Measurements from ENCODE around the gene KRTAP3-3.

KRTAP3-3 gene

DNA sequence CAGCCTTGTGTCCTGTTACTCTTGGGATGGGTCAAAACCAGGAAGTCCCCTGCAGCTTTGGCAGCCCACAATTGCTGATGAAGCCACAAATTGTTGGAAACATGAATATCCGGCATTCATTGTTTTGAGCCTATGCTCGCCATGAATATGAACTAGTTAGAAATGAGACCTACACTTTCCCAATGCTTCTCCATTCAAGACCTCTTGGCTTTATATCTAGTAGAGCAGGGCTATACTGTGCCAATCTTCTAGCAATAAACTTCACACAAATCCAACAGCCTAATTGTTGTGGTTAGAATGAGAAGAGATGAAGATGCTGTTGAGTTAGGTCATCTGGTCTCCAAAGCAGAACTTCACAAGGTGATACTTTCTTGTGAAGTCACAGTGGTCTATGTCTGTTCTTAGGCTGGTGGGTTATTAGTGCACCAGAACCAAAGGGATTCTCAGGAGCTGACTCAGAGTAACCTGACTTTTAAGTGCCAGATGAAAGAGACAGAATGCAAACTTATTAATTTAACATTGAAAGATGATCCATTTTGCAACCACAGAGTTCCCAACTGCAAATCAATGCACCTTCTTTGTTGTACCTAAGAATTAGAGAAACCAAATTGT lies 42.8 kb downstream of the KRTAP3-3 start:
- Mint-ChIP-seq H3K4me3 (no peak overlapping the region), H3K9me3 (no peaks in the 10 kb centered on the region), H3K27ac (ENCODE audit: low read depth) (no peak overlapping the region), H3K27me3 (peaks cover 89% of the 10 kb centered on the region), H3K36me3 (ENCODE audit: insufficient read depth) (no peaks in the 10 kb centered on the region), H3K4me1 (no peaks in the 10 kb centered on the region)
- ATAC-seq (replicated peaks; ENCODE audit: extremely low read depth, poor library complexity, severe bottlenecking) (no peak), DNase-seq (ENCODE audit: low spot score in 2 of 2) (no peak)

DNA sequence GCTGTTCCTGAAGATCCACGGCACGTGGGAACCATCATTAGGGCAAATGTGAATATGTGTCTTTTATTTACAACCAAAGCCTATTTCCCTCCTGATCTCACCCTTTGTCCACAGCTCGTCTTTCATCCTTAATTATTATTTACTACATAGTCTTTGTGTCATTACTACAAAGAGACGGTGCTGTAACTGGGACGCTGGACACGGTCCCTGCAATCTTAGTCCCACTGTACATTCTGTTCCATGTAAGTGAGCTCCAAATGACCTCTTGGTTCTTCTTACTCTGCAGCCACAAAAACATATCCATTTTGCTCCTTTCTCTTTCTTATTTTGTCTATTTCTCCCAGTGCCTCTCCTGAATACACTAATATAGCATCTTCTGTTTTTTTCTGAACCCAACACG lies 43.8 kb downstream of the KRTAP3-3 start:
- Mint-ChIP-seq H3K9me3 (no peaks in the 10 kb centered on the region), H3K27me3 (peaks cover 89% of the 10 kb centered on the region), H3K27ac (ENCODE audit: low read depth) (no peak overlapping the region), H3K4me3 (no peak overlapping the region), H3K36me3 (ENCODE audit: insufficient read depth) (no peaks in the 10 kb centered on the region), H3K4me1 (no peaks in the 10 kb centered on the region)
- ATAC-seq (replicated peaks; ENCODE audit: extremely low read depth, poor library complexity, severe bottlenecking) (no peak), DNase-seq (ENCODE audit: low spot score in 2 of 2) (no peak)

GRCh38 chr17:40949418-40949817 lies 44.5 kb downstream of the KRTAP3-3 start:
- H3K27ac Mint-ChIP-seq (ENCODE audit: low read depth) = no peak overlapping the region
- ATAC-seq (replicated peaks; ENCODE audit: extremely low read depth, poor library complexity, severe bottlenecking) = no peak
- H3K4me3 Mint-ChIP-seq = no peak overlapping the region
- H3K36me3 Mint-ChIP-seq (ENCODE audit: insufficient read depth) = no peaks in the 10 kb centered on the region
- H3K27me3 Mint-ChIP-seq = peaks cover 89% of the 10 kb centered on the region
- DNase-seq (ENCODE audit: low spot score in 2 of 2) = no peak
- H3K9me3 Mint-ChIP-seq = no peaks in the 10 kb centered on the region
- H3K4me1 Mint-ChIP-seq = no peaks in the 10 kb centered on the region

- no peak for DNase-seq (ENCODE audit: low spot score in 2 of 2)
- Mint-ChIP-seq H3K9me3 (no peaks in the 10 kb centered on the region), H3K4me3 (no peak overlapping the region), H3K27ac (ENCODE audit: low read depth) (no peak overlapping the region), H3K27me3 (peaks cover 89% of the 10 kb centered on the region), H3K4me1 (no peaks in the 10 kb centered on the region), H3K36me3 (ENCODE audit: insufficient read depth) (no peaks in the 10 kb centered on the region)
- no peak for ATAC-seq (replicated peaks; ENCODE audit: extremely low read depth, poor library complexity, severe bottlenecking)
These were observed 46.0 kb downstream of the KRTAP3-3 start for GRCh38 chr17:40947929-40948328.

- H3K27ac Mint-ChIP-seq (ENCODE audit: low read depth) = no peak overlapping the region
- H3K9me3 Mint-ChIP-seq = no peaks in the 10 kb centered on the region
- DNase-seq (ENCODE audit: low spot score in 2 of 2) (no peak), ATAC-seq (replicated peaks; ENCODE audit: extremely low read depth, poor library complexity, severe bottlenecking) (no peak)
- peaks cover 2% of the 10 kb centered on the region for H3K36me3 Mint-ChIP-seq (ENCODE audit: insufficient read depth)
- no peaks in the 10 kb centered on the region for H3K4me1 Mint-ChIP-seq
- no peak overlapping the region for H3K4me3 Mint-ChIP-seq
- peaks cover 85% of the 10 kb centered on the region for H3K27me3 Mint-ChIP-seq
These were observed 48.5 kb downstream of the KRTAP3-3 start for GRCh38 chr17:40945414-40945813.

GRCh38 chr17:40944531-40944930 lies 49.4 kb downstream of the KRTAP3-3 start:
- DNase-seq (ENCODE audit: low spot score in 2 of 2) (no peak), ATAC-seq (replicated peaks; ENCODE audit: extremely low read depth, poor library complexity, severe bottlenecking) (no peak)
- H3K27ac Mint-ChIP-seq (ENCODE audit: low read depth) = no peak overlapping the region
- peaks cover 76% of the 10 kb centered on the region for H3K27me3 Mint-ChIP-seq
- H3K4me3 Mint-ChIP-seq = no peak overlapping the region
- no peaks in the 10 kb centered on the region for H3K9me3 Mint-ChIP-seq
- no peaks in the 10 kb centered on the region for H3K4me1 Mint-ChIP-seq
- peaks cover 2% of the 10 kb centered on the region for H3K36me3 Mint-ChIP-seq (ENCODE audit: insufficient read depth)
